Mucosa of descending colon (tissue), 3 donors: ENCODE results near the gene BCOR. TPM values are rescaled to one million over a fixed set of nuclear protein-coding genes. Genes with fewer than 3 reads are reported as not detected.

Experiments
- ATAC-seq: fragments of 200-7000 bp; cut with Tn5 transposase; one replicate; pipeline ENCODE4 v1.9.1; 2020; ENCODE audit warnings: mild to moderate bottlenecking, moderate library complexity
- DNase-seq, 3 donors: peaks; one replicate each; pipeline ENCODE4 v3.0.0-alpha.2; 2020
- H3K36me3 ChIP-seq: fragments of 200-600 bp; one replicate; pipeline ENCODE4 v1.8.0; 2021; ENCODE audit warnings: low read depth, mild to moderate bottlenecking
- H3K4me1 ChIP-seq: fragments of 200-600 bp; one replicate; pipeline ENCODE4 v1.8.0; 2021; ENCODE audit warnings: low read depth, mild to moderate bottlenecking
- H3K4me3 ChIP-seq: fragments of 200-600 bp; one replicate; pipeline ENCODE4 v1.8.0; 2021; ENCODE audit warnings: mild to moderate bottlenecking
- H3K9me3 ChIP-seq: fragments of 200-600 bp; one replicate; pipeline ENCODE4 v1.8.0; 2021; ENCODE audit warnings: mild to moderate bottlenecking
- intact Hi-C, 2 donors: fragments of 100-400 bp; cut with DNase I in 1 of 2; cut with micrococcal nuclease in 1 of 2; formaldehyde crosslinking; loops; one replicate each; pipeline versions ENCODE4 v1.11.0 to v1.11.1; 2022; cut with DNase I, micrococcal nuclease
- total RNA-seq, 3 donors: library from RNA; stranded (reverse); fragmentation: NEBNext Ultra II Directional in 2 of 3; extraction: Animal tissue kit (Norgen Biotek cat#: 25700) in 2 of 3; gene quantifications; one replicate each; pipeline versions ENCODE4 v1.2.1 to v1.2.4, GENCODE V29; 2021 to 2023
- TF ChIP-seq, protein P1 (sequence below): fragments of 200-600 bp; IDR thresholded peaks from one replicate; pipeline ENCODE4 v1.8.0; 2022; ENCODE audit warnings: antibody characterized with exemption, mild to moderate bottlenecking
- donor health status: DM: no; HTN: no; CAD: no; lungs with moderate emphysema.
- donor health status: DM: no; HTN: no; CAD: no.
- donor health status: DM: no; HTN: yes; CAD: no.

BCOR gene
- total RNA-seq, 3 donors from 2014 or later = 18.7 to 26.3 (median 23.6) TPM

DNA sequence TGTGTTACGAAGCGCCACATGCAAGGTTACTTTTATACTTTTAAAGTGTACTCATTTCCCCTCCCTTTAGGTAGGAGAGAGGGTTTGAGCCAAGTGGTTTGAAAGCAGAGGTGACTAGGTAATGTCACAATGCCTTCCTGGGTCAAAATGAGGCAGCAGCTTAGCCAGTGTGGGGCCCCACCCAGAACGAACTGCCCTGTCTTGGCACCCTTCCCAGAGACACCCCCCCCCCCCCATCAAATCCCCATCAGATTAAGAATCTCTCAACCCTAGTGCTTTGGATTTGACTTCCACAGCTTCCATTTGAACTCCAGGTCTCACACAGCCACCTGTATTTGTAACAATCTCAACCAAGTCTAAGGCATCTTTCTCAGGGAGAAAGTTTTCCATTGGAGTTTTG, 31.1 kb downstream of the BCOR start:
- Histone ChIP-seq H3K9me3 (no peaks in the 10 kb centered on the region), H3K36me3 (no peaks in the 10 kb centered on the region), H3K4me3 (no peak overlapping the region), H3K4me1 (peaks cover 2% of the 10 kb centered on the region)
- TF ChIP-seq, protein P1, sequence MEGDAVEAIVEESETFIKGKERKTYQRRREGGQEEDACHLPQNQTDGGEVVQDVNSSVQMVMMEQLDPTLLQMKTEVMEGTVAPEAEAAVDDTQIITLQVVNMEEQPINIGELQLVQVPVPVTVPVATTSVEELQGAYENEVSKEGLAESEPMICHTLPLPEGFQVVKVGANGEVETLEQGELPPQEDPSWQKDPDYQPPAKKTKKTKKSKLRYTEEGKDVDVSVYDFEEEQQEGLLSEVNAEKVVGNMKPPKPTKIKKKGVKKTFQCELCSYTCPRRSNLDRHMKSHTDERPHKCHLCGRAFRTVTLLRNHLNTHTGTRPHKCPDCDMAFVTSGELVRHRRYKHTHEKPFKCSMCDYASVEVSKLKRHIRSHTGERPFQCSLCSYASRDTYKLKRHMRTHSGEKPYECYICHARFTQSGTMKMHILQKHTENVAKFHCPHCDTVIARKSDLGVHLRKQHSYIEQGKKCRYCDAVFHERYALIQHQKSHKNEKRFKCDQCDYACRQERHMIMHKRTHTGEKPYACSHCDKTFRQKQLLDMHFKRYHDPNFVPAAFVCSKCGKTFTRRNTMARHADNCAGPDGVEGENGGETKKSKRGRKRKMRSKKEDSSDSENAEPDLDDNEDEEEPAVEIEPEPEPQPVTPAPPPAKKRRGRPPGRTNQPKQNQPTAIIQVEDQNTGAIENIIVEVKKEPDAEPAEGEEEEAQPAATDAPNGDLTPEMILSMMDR = no peak
- intact Hi-C loops = no loop called here
- no peak for ATAC-seq
- no peak for DNase-seq

DNA sequence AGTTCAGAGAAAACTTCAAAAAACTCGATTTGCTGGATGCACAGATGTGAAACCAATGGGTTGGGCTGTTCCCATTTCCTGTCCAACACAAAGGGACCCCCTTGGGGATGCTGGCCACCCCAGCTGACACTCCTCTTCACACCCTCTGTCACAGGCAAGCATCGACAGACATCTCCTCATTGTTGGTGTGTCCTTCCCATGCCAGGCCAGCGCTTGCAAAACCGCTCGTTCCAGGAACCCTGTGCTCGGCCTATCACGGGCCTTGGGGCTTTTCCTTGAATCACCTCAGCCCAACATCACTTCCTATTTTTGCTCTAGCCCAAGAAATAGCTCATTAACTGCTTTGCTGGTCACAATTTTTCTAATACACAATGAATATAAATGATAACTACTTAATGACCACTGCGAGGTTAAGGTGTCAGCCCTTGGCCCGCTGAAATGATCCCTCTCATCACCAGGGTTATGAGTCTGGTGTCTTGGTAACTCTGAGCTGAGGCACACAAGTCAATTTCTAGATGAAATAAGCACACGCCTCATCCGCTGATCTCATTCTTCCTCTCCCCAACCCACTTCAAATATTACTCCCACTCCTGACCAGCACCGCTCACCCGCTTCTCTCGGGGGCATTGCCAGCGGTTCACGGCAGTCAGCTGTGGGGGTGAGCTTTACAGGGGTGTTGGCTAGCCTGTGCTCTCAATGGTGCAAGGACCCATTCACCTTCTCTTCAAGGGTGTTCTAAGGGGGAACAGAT, 32.3 kb downstream of the BCOR start:
- TF ChIP-seq, protein P1 = no peak
- ATAC-seq = no peak
- Histone ChIP-seq H3K4me1 (peaks cover 2% of the 10 kb centered on the region), H3K9me3 (no peaks in the 10 kb centered on the region), H3K4me3 (no peak overlapping the region), H3K36me3 (no peaks in the 10 kb centered on the region)
- DNase-seq = no peak
- intact Hi-C loops = no loop called here

DNA sequence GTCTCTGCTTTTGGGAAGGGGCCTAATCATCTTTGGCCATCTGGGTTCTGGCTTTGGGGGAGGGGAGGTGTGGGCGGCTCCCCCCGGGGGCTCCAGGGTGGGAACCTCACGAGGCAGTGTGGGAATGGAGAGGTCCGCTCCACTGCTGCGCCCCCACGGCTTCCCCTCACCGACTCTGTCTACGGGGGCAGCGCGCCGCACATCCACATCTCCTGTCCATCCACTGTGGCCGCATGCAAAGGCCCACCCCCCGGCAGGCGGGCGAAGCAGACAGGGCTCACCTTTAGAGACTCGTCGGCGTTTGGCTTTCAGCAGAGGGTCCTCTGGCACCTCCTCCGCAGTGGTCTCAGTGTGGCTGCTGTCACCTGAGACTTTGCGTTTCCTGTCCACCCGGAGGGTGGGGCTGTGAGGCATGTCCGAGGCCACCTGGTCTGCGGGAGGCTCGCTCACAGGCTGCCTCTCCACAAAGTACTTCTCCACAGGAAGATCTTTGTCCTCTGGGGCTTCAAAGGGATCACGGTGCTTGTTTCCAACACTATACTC, 33.6 kb downstream of the BCOR start:
- TF ChIP-seq, protein P1 = no peak
- Histone ChIP-seq H3K9me3 (no peaks in the 10 kb centered on the region), H3K36me3 (no peaks in the 10 kb centered on the region), H3K4me1 (peaks cover 2% of the 10 kb centered on the region), H3K4me3 (no peak overlapping the region)
- intact Hi-C loops = no loop called here
- no peak for ATAC-seq
- DNase-seq = no peak

DNA sequence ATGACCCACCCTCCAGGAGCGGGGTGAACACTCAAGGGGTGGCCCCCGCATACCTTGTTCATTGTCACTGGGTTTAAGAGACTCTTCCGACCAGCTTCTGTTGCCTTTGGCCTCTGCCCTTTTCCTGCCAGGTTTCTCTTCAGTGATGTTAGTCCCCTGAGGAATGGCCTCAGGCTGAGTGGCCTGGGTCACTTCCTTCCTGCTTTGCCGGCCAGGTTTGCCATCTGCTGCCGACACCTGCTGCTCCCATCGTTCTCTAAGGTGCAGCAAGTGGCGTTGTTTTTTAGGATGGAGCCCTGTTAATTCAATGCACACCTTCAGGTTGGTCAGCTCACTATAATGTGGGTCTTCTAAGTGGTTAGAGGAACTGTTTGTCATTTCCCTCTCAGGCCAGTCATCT, 34.2 kb downstream of the BCOR start:
- TF ChIP-seq, protein P1 = no peak
- Histone ChIP-seq H3K4me3 (no peak overlapping the region), H3K36me3 (no peaks in the 10 kb centered on the region), H3K4me1 (peaks cover 2% of the 10 kb centered on the region), H3K9me3 (no peaks in the 10 kb centered on the region)
- no peak for DNase-seq
- intact Hi-C loops = no loop called here
- no peak for ATAC-seq

DNA sequence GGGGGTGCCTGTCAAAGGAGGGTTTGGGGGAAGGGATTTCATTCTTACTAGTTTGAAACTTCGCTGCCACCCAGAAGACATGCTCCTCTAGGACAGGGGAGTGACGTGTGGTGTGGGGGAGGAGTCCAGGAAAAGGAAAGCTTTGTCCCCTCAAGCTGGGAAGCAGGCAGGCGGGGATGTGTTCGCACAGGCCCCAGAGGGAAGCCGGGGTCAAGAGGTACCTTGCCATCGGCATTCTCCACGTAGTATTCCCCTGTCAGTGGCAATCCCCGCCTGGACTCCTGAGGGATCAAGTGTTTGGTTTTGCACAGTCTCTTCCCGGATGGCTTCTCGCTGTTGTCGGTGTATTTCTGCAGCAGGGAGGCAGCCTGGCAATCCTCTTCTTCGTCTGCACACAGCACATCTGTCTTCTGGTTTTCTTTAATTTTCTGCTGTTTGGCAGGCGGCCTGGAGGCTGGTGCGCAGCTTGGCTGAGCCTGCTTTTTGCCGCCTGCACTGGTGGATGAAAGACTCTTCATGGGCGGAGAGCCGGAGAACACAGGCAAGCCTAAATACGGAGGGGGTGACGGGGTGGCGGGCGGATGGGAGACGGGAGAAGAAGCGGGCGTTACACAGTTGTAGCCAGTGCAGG, 35.1 kb downstream of the BCOR start:
- intact Hi-C loops = no loop called here
- Histone ChIP-seq H3K36me3 (no peaks in the 10 kb centered on the region), H3K9me3 (no peaks in the 10 kb centered on the region), H3K4me1 (peaks cover 2% of the 10 kb centered on the region), H3K4me3 (no peak overlapping the region)
- TF ChIP-seq, protein P1 = no peak
- DNase-seq (no peak), ATAC-seq (no peak)
